HG02981 (cell line): Measurements from ENCODE around the gene THAP4.
"Not testable (repeated sequence)": the region's sequence is repeated elsewhere in the genome, so short reads cannot be mapped to it uniquely, and the experiment has no call there.

ENCODE experiments used
- ATAC-seq: cut with Tn5 transposase; IDR thresholded peaks from one replicate; pipeline ENCODE4 v1.9.1; 2021; ENCODE audit warnings: mild to moderate bottlenecking, moderate library complexity; ENCODE audit not compliant: unreplicated experiment

Gene THAP4

DNA sequence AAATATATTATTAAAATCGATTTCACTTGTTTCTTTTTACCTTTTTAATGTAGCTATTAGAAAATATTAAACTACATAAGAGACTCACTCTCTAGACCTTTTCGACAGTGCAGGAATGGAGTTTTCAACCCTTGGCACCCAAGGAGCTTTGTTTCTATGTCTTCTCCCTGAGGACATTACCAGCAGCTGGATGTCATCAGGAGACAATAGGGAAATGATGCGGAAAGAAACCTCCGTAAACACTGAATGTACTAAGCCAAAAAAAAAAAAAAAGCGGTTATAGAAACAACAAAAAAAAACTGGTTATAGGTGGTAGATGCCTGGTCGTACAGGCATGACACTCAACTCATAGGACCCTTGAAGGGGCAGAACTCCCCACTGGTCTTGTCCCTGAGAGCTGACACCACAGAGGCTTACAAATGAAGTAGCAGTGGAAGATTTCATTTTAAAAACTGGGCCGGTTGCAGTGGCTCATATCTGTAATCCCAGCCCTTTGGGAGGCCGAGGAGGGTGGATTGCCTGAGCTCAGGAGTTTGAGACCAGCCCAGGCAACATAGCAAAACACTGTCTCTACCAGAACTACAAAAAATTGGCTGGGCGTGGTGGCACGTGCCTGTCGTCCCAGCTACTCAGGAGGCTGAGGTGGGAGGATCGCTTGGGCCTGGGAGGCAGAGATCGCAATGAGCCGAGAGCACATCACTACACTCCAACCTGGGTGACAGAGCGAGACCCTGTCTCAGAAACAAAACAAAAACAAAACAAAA, 23.8 kb downstream of the THAP4 start:
- no peak for ATAC-seq

DNA sequence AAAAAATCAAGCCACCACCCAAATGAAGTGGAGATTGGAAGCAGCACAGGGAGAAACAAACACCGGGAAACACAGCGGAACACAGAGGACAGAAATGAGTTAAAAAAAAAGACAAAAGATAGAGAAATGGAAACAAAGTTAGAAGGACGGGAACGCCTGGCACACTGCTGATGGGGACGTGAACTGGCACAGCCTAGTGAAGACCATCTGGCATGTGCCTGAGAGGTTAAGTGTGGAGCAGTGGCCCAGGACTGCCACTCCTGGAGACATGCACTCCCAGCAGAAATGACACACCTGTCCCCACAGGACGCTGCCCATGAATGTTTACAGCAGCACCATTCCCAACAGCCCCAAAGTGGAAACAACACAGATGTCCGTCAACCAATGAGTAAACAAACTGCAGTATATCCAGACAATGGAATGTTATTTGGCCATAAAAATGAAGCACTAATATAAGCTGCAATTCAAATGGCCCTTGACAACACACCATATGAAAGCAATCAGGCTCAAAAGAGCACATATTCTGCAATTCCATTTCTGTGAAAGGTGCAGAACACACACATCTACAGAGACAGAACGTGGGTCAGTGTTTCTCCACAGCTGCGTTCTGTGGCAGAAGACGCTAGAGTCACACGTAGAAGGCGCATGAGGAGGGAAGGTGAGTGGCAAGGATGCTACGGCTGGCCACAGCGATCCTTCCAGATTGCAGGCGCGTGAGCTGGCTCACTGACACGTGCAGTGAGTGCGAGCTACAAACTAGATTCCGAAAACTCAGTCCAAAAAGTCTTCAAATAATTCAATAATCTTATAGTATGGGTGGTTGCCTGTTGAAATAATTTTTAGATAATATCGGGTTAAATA, 24.6 kb downstream of the THAP4 start:
- ATAC-seq: no peak

DNA sequence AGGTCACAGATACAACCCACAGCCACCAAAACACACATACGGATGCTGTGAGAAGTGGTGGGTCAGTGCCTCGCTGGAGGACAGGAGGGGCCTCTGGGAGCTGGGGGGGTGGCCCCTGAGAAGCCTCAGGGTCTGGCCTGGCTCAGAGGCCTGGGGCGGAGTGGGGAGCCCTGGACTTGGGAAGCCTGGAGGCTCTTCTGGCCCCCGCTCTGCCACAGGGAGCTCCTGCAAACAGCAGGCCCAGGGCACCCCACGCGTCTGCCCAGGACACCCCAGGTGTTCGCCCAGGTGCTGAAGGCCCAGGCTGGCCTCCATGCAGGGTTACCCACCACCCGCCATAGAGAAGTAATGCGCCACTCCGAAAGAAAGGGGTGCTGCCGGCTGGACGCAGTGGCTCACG, 25.9 kb downstream of the THAP4 start:
- ATAC-seq: no peak

DNA sequence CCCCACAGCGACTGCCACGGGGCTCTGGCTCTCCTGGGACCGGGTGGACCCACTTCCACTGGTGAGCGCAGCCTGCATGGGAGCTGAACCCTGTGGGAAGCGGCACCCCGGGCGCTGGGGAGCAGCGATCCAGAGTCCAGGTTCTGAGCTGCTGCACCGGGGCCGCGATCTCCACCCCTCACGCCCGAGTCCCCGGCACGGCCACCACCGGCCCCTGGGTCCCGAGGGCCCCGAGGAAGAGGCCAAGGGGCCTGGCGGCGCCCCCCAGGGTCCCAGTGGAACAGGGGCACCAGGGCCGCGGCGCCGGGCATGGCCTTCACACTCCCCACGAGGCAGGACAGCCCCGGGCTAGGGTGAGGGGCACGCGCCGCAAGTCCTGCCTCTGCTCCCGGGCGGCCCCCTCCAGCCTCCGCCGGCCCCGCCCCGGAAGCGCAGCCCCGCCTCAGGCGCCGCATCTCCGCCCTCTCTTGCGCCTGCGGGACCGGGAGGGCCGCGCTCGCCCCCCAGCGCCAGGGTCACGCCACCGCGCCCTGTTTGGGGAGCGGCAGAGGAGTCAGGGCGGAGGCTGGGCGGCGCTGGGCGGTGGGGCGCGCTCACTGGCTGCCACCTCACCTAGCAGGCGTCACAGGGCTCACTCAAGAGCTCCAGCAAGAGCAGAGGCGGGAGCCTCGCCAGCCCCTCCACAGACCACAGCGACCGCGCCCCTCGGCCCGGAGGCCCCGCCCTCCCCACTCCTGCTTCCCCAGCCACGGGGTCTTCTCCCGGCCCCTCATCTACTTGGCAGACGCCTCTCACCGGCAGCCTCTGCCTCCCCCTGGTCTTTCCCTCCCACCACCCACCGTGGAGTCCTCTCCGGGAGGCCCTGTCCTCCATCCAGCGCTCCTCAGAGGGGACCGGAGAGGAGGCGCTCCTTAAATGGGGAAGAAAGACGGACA, 26.8 kb downstream of the THAP4 start:
- peak; percentile 89 for ATAC-seq

DNA sequence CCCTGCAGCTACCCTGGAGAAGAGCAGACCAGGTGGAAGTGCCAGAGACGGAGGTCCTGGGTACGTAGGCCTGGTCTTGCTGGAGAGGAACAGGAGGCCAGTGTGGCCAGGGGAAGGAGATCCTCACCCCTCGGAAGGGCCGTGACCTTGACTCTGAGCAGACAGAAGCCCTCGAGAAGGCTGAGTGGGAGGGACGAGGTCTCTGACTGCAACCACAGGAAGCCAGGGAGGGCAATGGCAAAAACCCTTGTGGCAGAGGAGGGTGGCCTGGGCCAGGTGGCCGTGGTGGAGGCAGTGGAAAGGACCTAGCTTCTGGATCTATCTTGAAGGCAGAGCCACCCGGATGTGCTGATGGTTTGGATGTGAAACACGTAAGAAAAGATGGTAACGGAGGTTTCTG, 28.1 kb downstream of the THAP4 start:
- ATAC-seq: no peak

DNA sequence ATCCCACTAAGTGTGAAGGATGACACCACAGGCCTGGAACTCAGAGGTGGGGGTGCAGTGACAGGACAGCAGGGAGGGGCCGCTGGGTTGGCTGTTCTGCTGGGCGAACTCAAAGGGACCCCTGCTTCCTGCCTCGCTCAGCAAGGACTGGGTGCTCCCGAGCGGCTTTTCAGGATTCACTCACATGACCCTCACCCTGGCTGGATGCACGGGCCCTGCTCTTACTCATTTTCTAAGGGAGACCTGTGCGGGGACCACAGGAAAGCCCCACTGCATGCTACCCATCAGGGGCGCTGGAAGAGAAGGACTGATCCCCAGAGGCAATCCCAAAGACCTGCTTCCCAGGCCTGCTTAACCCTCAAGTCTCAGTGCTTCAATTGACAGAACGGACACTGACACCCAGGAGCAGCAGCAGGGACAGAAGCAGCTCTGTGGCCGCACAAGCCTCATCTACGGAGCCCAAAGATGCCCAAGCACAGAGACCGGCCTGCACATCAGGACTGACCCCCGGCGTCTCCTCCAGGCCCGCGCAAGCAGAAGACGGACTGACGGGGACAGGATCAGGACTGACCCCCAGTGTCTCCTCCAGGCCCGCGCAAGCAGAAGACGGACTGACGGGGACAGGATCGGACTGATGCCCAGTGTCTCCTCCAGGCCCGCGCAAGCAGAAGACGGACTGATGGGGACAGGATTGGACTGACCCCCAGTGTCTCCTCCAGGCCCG, 29.6 kb downstream of the THAP4 start:
- ATAC-seq: no peak

DNA sequence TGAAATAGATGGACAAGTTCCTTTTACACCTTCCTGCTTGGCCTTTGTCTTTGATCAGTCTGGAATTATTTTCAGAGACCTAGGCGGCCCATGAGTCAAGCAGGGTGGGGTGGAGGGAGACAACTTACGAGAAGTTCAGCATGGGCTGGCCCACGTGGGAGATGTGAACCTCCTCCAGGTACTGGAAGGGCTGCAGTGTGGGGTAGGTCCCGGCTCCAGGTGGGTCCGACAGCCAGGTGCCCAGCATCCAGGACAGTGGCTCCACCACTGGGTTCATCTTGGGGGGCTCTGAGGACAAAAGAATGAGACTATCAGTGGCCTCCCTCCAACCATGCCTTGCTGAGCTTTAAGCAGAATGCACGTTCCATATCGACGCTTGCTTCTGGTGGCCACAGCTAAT, 30.8 kb downstream of the THAP4 start:
- ATAC-seq: no peak

DNA sequence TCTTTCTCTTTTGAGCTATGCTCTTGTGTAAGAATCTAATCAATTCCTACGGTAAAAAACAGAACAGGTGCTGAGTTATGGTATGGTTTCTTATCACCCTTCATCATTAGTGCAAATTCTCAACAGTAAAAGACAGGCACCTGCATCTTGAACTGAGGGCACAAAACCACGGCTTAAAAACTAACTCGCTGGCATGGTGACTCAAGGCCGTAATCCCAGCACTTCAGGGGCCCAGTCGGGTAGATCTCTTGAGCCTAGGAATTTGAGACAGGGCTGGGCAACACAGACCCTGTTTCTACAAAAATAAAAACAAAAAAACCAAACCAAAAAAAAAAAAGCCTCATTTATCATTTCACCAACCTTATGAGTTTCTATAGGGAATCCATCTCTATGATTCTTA, 33.3 kb downstream of the THAP4 start:
- ATAC-seq: no peak

DNA sequence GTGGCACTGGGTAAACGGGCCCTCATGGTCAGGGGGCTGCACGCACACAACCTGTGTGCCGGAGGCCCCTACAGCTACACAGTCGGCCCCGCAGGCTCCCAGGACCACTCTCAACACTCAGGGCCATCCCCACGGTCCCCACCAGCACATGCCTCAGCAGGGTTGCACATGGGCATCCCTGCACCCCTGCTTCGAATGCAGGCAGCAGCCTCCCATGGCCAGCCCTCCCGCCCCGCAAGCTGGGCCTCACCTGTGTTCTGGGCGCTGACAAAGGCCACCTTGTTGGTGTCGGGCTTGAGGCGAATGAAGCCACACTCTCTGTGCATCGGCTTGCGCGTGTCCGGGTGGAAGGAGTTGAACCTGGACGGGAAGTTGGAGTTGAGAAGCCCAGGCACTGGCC, 34.2 kb downstream of the THAP4 start:
- no peak for ATAC-seq

DNA sequence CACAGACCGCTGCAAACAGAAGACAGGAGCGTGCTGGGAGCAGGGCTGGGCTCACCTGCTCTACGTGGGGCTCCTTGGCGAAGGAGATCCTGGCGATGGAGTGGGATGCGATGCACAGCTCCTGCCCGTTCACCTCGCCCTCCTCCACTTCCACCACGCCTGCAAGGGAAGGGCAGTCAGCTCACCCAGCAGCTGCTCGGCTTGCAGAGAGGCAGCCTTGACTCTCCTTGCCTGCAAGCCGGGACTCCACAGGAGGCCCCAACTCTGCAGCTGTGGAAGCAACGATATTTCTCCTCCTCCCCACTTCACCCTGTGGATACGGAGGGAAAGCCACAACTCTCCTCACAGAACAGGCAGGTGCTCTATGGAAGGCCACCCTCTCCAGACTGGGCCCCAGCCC, 35.1 kb downstream of the THAP4 start:
- no peak for ATAC-seq

DNA sequence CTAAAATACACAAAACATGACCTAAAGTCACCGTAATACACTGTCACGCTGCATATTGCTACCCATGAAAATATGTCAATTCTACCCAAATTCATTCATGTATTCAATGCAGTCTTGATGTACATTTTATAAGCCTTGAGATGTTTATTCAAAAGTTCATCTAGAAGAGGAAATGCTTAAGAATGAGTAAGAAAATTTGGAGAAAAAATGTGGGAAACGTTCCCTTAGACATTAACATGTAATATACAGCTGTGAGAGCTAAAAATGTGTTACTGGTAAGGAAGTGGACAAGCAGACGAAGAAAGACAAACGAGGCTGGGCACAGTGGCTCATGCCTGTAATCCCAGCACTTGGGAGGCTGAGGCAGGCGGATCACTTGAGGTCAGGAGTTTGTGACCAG, 37.3 kb downstream of the THAP4 start:
- ATAC-seq: no peak

DNA sequence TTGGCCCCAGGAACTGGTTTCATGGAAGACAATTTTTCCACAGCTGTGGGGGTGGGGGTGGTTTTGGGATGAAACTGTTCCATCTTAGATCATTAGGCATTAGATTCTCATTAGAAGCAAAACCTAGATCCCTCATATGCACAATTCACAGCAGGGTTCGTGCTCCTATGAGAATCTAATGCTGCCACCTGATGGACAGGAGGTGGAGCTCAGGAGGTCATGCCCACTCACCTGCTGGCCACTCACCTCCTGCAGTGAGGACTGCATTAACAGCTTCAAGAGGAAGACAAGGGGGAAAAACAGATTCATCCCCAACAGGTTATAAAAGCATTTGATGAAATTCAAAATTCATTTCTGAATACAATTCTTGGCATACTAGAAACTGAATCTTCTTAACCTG, 38.5 kb downstream of the THAP4 start:
- ATAC-seq: no peak

DNA sequence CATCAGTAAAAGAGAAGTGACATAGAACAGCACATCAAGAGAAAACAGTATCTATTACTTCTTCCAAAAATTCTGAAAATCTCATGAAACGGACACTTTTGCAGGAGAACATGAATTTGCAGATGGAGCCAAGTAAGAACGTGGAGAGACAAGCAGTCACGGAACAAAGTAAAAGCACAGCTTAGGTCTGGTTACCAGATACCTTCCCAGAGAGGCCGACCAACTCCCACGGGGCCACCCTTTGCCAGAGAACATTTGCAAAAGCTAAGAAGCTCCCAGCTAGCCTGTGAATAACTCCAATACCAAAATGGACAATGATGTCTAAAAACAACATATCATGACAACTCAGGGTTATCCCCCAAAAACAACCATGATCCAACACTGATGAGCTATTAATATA, 38.9 kb downstream of the THAP4 start:
- ATAC-seq: no peak

DNA sequence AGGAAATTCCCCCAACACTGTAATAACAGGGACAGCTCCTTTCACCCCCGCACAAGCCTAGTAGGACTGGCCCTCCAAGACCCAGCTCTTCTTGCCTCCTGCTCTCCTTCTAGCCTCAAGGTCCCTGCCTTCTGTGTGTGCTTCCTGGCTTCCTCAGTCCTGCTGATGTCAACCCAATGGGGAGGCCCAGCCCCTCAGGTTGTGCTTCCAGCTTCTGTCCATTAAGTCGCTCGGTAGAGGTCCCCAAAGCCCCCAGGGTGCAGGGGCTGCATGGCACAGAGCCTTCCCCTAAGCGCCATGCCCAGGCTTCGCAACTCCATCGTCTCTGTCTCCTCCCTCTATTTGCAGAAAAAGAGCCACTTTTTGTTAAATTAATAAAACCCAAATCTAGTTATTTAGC, 39.4 kb downstream of the THAP4 start:
- no peak for ATAC-seq

DNA sequence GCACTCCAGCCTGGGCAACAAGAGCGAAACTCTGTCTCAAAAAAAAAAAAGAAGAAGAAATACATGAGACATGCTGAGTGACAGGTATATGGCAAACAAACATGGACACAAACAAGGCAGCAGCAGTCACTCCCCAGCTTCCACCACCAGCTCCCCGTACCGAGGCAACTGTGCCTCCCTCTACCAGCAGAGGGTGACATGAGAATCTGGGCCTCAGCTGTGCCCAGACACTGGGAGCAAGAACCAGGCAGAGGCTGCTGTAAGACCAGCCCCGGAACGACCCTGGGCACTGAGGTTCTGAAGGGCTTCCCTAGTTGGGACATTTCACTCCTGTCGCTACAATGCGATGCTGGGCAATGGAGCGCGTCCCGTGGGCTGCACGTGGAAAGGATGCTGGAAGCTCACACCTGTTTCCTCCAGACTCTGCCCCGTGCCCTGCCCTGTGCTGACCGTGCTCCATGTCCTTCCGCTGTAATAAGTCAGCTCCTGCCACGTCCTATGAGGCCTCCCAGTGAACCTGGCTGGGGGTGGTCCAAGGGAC, 41.3 kb downstream of the THAP4 start:
- no peak for ATAC-seq

DNA sequence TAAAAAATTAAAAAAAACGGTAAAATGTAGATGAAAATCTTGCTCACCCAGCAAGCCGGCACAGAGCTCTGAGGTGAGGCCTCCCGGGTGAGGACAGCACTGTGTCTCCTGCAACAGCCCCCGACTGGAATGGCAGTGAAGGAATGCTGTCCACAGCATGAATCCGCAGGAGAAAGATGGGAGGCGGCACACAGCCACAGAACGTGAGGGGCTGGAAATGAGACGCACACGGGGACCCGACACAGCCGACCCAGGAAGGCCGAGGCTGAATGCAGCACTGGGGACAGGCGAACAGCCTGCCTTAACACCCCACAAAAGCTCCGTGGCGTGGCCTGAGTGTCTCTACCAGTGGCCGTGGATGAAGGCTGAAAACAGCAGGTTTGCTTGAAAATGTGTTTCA, 43.7 kb downstream of the THAP4 start:
- ATAC-seq: no peak

DNA sequence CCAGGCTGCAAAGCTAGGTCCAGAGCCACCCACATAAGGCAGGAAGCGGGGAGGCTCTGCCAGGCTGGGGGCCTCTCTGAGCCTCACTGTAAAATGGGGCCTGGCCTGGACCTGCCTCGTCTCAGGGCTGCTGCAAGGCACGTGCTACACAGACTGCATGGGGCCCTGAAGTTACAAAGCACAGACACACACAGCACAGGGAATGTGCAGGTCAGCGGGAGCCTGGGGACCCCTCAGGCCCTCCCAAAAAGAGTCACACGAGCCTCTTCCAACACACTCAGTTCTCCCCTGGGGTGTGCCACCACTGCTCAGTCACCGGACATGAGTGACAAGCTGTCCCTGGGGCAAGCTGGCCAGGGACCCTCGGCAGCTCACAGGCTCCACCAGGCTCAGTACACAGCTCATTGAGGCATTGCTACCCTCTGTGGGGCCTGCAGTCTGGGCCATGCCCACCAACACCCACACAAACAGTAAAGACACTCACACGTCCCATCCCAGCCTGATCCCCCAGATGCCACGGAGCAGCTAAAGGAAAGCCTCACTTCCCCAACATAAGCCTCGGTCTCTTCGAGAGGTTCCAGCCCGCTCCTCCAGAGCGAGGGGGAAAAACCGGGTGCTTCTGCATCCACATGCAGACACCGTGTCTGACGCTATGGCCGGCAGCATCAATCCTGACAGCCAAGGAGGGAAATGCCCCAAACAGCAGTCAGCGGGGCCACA, 44.7 kb downstream of the THAP4 start:
- no peak for ATAC-seq

DNA sequence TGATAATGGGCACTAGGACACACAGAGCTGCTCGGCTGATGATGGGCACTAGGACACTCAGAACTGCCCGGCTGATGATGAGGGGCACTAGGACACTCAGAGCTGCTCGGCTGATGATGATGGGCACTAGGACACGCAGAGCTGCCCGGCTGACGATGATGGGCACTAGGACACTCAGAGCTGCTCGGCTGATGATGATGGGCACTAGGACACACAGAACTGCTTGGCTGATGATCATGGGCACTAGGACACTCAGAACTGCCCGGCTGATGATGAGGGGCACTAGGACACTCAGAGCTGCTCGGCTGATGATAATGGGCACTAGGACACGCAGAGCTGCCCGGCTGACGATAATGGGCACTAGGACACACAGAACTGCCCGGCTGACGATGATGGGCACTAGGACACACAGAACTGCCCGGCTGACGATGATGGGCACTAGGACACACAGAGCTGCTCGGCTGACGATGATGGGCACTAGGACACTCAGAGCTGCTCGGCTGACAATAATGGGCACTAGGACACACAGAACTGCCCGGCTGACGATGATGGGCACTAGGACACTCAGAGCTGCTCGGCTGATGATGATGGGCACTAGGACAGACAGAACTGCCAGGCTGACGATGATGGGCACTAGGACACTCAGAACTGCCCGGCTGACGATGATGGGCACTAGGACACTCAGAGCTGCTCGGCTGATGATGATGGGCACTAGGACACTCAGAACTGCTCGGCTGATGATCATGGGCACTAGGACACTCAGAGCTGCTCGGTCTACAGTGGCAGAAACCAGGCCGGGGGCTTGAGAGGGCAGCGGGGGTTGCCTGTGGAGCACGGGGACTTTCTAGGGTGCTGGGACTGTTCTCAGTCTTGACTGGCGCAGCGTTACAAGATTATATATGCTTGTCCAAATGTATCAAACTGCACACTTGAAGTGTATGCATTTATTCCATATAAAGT, 46.2 kb downstream of the THAP4 start:
- ATAC-seq: not testable (repeated sequence)

DNA sequence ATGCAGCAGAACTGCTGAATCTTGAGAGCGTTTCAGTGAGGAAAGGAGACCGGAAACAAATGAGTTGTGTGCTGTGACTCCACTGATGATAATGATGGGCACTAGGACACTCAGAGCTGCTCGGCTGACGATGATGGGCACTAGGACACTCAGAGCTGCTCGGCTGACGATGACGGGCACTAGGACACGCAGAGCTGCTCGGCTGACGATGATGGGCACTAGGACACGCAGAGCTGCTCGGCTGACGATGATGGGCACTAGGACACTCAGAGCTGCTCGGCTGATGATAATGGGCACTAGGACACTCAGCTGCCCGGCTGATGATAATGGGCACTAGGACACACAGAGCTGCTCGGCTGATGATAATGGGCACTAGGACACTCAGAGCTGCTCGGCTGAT, 47.1 kb downstream of the THAP4 start:
- not testable (repeated sequence) for ATAC-seq
